Left kidney (tissue), 2 donors: ENCODE data around the gene MBL2. TPM values are rescaled to one million over a fixed set of nuclear protein-coding genes. Genes with fewer than 3 reads are reported as not detected.

Experiments
- DNase-seq: peaks from one replicate; pipeline ENCODE4 v3.0.0-alpha.2; 2013
- polyA plus RNA-seq: library from polyadenylated mRNA; unstranded; fragments of 120-200 nt; gene quantifications from one replicate; pipeline ENCODE4 v1.2.1, GENCODE V29; 2013; ENCODE audit not compliant: insufficient read length

MBL2 gene
- polyA plus RNA-seq, 1 donor: not detected

DNA sequence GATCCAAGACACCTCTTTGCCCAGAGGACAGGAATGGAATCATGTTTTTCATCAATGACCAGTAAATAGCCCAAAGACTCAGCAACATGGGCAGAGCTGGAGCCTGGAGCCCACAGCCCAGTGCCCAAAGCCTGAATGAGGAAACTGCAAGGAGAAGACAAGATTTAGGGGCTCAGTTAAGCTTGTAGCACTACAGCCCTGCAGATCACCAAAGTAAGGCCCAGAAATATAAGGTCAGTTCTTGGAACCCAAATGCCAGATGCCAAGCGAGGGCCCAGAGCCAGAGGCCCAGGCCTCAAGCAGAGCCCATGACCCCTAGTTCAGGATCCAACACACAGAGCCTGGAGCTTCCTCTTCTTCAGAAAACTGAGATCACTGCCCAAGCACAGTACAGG, 32.4 kb downstream of the MBL2 start:
- no peak for DNase-seq

DNA sequence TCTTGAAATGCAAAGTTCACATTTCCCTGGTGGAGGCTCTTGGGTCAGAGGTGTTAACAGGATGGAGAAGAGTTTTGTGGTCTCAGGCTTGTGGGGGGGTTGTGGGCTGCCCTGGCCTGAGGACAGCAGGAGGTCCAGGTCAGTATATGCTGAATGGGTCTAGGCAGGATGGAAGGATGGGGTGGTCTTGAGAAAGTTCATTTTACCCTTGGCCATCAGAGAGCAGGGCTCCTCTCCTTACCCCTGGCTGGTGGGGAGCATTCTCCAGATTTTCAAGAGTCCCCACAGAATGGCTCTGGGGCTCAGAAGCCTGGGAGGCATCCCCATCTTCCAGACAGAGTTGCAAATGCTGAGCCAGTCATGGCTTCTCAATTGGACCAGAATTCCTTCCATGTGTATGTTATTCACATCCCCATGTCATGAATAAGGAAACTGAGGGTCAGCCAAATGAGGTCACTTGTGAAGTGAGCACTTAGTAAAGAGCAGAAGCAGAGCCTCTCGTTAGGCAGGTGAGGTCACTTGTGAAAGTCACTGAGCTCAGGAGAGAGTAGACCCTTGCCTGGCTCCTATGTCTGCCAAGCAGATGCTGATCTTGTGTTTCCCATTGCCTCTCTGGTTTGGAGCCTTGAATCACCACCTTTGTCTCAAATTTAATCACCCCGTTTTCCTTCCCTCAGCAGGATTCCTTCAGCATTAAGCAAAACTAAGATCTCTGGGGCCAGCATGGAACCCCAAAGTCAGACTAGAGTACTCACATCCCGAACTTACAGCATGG, 33.0 kb downstream of the MBL2 start:
- no peak for DNase-seq

GRCh38 chr10:52738951-52739350, 33.6 kb downstream of the MBL2 start:
- no peak for DNase-seq

- peak; percentile 22 for DNase-seq
Observed at GRCh38 chr10:52729271-52730104, 43.1 kb downstream of the MBL2 start.

GRCh38 chr10:52720018-52720417, 52.6 kb downstream of the MBL2 start:
- DNase-seq: no peak
